Measurements from ENCODE around the gene DNAL1. TPM values are rescaled to one million over a fixed set of nuclear protein-coding genes. Genes with fewer than 3 reads are reported as not detected.

The DNAL1 gene
- total and polyA plus RNA-seq, 10 donors, result 2.2 to 15.4 (median 6.1) TPM

DNA sequence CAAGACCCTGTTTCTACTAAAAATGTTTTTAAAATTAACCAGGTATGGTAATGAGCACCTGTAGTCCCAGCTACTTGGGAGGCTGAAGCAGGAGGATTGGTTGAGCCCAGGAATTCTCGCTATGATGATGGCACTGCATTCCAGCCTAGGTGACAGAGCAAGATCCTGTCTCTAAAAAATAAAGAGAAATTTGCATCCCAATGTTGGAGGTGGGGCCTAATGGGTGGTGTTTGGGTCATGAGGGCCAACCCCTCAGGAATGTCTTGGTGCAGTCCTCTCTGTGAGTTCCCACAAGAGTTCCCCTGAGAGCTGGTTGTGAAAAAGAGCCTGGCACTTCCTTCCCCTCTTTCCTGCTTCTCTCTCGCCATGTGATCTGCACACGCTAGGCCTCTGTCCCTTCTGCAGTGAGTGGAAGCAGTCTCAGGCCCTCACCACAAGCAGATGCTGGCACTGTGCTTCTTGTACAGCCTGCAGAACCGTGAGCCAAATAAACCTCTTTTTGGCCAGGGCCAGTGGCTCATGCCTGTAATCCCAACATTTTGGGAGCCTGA is 21.2 kb upstream of the DNAL1 start:
- Histone ChIP-seq H3K9me3 (no peaks in the 10 kb centered on the region), H3K4me1 (no peaks in the 10 kb centered on the region), H3K36me3 (no peaks in the 10 kb centered on the region), H3K27ac (no peak overlapping the region), H3K4me3 (no peak overlapping the region), H3K27me3 (replicated peaks in 1 of 7) (no peaks in the 10 kb centered on the region)
- DNase-seq, result no peak
- no peak for TF ChIP-seq POLR2A (IDR thresholded peaks at IDR 0.05)
- TF ChIP-seq, protein P1, sequence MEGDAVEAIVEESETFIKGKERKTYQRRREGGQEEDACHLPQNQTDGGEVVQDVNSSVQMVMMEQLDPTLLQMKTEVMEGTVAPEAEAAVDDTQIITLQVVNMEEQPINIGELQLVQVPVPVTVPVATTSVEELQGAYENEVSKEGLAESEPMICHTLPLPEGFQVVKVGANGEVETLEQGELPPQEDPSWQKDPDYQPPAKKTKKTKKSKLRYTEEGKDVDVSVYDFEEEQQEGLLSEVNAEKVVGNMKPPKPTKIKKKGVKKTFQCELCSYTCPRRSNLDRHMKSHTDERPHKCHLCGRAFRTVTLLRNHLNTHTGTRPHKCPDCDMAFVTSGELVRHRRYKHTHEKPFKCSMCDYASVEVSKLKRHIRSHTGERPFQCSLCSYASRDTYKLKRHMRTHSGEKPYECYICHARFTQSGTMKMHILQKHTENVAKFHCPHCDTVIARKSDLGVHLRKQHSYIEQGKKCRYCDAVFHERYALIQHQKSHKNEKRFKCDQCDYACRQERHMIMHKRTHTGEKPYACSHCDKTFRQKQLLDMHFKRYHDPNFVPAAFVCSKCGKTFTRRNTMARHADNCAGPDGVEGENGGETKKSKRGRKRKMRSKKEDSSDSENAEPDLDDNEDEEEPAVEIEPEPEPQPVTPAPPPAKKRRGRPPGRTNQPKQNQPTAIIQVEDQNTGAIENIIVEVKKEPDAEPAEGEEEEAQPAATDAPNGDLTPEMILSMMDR (IDR thresholded peaks at IDR 0.05 in 8 of 11, conservative IDR thresholded peaks at IDR 0.05 in 3 of 11), result no peak
- no peak for TF ChIP-seq POLR2AphosphoS5 (IDR thresholded peaks at IDR 0.05)
- intact Hi-C loops (cut with DNase I; ENCODE audit: low total_unique reads), result no loop called here
- 69 to 83% (median 77%) methylated on average over 4 of the region's 4 CpGs for WGBS, 5 donors

DNA sequence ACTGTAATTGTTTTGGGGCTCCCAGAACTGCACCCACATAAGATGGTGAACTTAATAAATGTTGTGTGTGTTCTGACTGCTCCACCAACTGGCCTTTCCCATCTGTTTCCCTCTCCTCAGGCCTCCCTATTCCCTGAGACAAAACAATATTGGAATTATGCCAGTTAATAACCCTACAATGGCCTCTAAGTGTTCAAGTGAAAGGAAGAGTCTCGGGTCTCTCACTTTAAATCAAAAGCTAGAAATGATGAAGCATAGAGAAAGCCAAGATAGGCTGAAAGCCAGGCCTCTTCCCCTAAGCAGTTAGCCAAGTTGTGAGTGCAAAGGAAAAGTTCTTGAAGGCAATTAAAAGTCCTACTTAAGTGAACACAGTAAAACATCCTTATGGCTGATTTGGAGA is 19.1 kb upstream of the DNAL1 start:
- intact Hi-C loops (cut with DNase I; ENCODE audit: low total_unique reads), result no loop called here
- no peak overlapping the region for H3K4me3 ChIP-seq
- TF ChIP-seq POLR2A (IDR thresholded peaks at IDR 0.05) (no peak), POLR2AphosphoS5 (IDR thresholded peaks at IDR 0.05) (no peak)
- TF ChIP-seq, protein P1 (IDR thresholded peaks at IDR 0.05 in 8 of 11, conservative IDR thresholded peaks at IDR 0.05 in 3 of 11), result no peak
- H3K27me3 ChIP-seq (replicated peaks in 1 of 7), result no peaks in the 10 kb centered on the region
- no peaks in the 10 kb centered on the region for H3K9me3 ChIP-seq
- WGBS, 5 donors, result 35 to 67% (median 65%) methylated on average over 1 of the region's 1 CpG
- H3K4me1 ChIP-seq, result no peaks in the 10 kb centered on the region
- no peak for DNase-seq
- no peak overlapping the region for H3K27ac ChIP-seq
- no peaks in the 10 kb centered on the region for H3K36me3 ChIP-seq

- H3K27ac ChIP-seq, result no peak overlapping the region
- no peaks in the 10 kb centered on the region for H3K9me3 ChIP-seq
- H3K4me3 ChIP-seq, result no peak overlapping the region
- 51 to 79% (median 68%) methylated on average over 2 of the region's 2 CpGs for WGBS, 5 donors
- TF ChIP-seq POLR2AphosphoS5 (IDR thresholded peaks at IDR 0.05) (no peak), POLR2A (IDR thresholded peaks at IDR 0.05) (no peak)
- TF ChIP-seq, protein P1 (IDR thresholded peaks at IDR 0.05 in 8 of 11, conservative IDR thresholded peaks at IDR 0.05 in 3 of 11), result no peak
- intact Hi-C loops (cut with DNase I; ENCODE audit: low total_unique reads), result no loop called here
- H3K4me1 ChIP-seq, result no peaks in the 10 kb centered on the region
- no peak for DNase-seq
- no peaks in the 10 kb centered on the region for H3K27me3 ChIP-seq (replicated peaks in 1 of 7)
- no peaks in the 10 kb centered on the region for H3K36me3 ChIP-seq
Observed at GRCh38 chr14:73627151-73627558, 17.6 kb upstream of the DNAL1 start.

DNA sequence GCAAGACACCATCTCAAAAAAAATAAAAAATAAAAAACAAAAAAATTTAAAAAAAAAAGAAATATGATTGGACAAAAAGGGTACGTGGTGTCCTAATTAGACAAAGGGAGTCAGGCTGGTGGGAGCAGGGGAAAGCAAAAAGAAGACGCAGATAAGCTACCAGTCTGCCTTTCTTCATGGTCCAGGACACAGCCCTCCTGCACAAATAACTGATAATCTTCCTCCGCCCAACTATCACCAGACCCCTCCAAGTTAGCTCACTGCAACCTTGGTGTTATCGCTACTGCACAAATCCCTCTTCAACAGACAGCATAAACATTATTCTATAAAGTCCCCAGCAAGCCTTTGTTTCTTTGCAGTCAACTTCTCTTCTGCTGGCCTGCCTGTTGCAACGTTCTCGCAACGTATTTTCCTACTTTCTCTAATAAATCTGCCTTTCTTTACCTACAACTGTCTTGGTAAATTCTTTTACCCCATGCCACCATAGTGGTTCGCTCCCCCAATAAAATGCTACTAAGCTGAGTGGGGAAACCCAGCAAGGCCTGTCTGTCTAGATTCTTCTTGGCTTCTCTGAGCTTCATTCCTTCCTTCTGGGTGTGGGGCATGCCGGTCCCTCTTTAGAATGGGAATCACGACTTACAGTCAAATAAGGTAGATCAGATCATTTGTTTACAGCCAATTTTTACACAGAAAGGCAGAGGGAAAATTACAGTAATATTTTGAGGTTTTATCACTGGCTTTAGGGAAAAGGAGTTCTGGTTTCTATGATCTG is 14.6 kb upstream of the DNAL1 start:
- peaks cover 0 to 20% (median 18%) of the 10 kb centered on the region in 6 donors for H3K4me1 ChIP-seq
- 87 to 93% (median 89%) methylated on average over 10 of the region's 10 CpGs for WGBS, 5 donors
- intact Hi-C loops (cut with DNase I; ENCODE audit: low total_unique reads), result no loop called here
- H3K27ac ChIP-seq, result no peak overlapping the region
- DNase-seq, result no peak
- TF ChIP-seq POLR2AphosphoS5 (IDR thresholded peaks at IDR 0.05), result no peak
- TF ChIP-seq, protein P1 (IDR thresholded peaks at IDR 0.05 in 8 of 11, conservative IDR thresholded peaks at IDR 0.05 in 3 of 11), result no peak
- no peak for TF ChIP-seq POLR2A (IDR thresholded peaks at IDR 0.05)
- H3K27me3 ChIP-seq (replicated peaks in 1 of 7), result peaks cover 0 to 13% (median 0%) of the 10 kb centered on the region in 7 donors
- no peaks in the 10 kb centered on the region for H3K36me3 ChIP-seq
- no peak overlapping the region for H3K4me3 ChIP-seq
- no peaks in the 10 kb centered on the region for H3K9me3 ChIP-seq
